HL-60/S4 treated with phorbol 12-myristate 13-acetate at 8.2 ng/mL for 4 days and 3 days (cell line): ENCODE data around the gene WFDC1.

ENCODE experiments used
- in situ Hi-C: fragments of 300-500 bp; cut with MboI; formaldehyde crosslinking; loops from 2 replicates; pipeline ENCODE4 v1.15.0; 2022; ENCODE audit warnings: low sequenced_read_pairs

Gene WFDC1

GRCh38 chr16:84271866-84272265 is 22.8 kb upstream of the WFDC1 start:
- in situ Hi-C loops = no loop called here

DNA sequence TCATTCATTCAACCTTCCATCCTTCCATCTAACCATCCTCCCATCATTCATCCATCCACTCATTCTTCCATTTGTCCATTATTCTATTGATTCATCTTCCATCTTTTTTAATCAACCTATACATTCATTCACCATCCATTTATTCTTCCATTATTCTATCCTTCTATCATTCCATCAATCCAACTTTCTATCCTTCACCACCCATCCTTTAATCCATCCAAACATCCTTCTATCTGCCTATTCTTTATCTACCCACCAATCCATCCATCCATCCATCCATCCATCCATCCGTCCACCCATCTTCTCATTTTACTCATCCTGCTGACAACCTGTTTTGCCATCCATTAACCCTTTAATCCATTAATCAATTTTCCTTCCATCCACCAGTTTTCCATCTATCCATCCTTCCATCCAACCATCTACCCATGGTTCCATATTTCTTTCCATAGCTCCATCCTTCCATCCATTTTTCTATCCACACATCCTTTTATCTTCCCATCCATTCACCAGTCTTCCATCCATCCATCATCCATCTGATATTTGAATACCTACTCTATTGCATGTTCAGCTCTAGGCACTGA is 21.8 kb upstream of the WFDC1 start:
- in situ Hi-C loops = no loop called here

- in situ Hi-C loops = no loop called here
Measured at GRCh38 chr16:84274515-84274914, 20.2 kb upstream of the WFDC1 start.

- in situ Hi-C loops = no loop called here
Measured at GRCh38 chr16:84275585-84276151, 19.0 kb upstream of the WFDC1 start.

GRCh38 chr16:84277244-84277823 is 17.3 kb upstream of the WFDC1 start:
- in situ Hi-C loops = no loop called here

GRCh38 chr16:84278333-84278732 is 16.3 kb upstream of the WFDC1 start:
- in situ Hi-C loops = no loop called here

DNA sequence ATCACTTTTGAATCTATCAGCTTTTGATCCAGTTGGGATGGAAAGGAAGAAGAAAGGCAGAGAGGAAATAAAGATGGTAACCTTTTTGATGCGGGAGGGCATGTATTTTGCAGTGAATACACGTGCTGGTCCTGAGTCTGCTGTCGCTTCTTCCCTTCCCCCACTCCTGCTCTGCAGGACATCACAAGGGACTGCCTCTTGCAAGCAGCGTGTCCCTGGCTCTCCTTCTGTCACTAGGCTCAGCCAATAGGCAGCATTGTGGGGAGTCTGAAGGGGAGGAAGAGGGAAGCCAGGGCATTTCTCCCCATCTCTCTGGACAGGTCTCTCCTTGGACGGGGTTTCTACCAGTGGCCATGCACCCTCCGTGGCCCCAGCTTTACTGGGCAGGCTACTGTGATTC is 15.7 kb upstream of the WFDC1 start:
- in situ Hi-C loops = no loop called here

GRCh38 chr16:84279881-84280280 is 14.8 kb upstream of the WFDC1 start:
- in situ Hi-C loops = loop anchor here (10.0 kb wide), 1 partner anchor 205 kb away; no protein-coding TSS in a partner anchor

DNA sequence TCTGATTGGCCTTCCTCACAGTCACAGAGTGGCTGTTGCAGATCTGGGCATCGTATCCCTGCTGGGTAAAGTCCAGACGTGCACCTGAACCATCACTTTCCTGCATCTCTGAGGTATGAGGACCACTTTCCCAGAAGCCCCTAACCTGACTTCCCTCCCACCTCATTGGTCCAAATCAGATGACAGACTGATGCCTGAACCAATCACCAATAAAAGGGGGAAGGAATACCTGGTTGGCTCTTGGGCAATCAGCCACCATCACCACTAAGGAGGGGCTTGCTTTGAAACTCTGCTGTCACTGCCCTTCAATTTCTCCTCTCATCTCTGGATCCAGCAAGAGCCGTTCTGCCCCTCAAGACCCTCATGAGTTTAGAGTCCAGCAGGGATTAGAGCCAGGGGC is 13.6 kb upstream of the WFDC1 start:
- in situ Hi-C loops = loop anchor here (10.0 kb wide), 1 partner anchor 204 kb away; no protein-coding TSS in a partner anchor

DNA sequence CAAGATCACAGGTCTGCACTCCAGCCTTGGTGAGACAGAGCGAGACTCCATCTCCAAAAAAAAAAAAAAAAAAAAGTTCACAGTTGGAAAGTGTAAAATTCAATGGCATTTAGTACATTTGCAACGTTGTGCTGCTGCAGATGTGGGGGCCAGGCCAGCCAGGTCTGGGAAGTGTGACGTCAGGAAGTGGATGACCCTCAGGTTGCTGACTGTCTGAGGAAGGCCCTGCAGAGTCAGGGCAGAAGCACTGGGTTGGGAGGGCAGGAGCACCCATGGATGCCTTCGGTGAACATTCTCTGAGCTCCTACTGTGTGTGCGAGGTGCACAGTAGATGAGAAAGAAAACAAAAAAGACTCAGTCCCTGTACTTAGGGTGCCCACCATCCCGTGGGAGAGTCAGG is 12.1 kb upstream of the WFDC1 start:
- in situ Hi-C loops = loop anchor here (10.0 kb wide), 1 partner anchor 202 kb away; no protein-coding TSS in a partner anchor

DNA sequence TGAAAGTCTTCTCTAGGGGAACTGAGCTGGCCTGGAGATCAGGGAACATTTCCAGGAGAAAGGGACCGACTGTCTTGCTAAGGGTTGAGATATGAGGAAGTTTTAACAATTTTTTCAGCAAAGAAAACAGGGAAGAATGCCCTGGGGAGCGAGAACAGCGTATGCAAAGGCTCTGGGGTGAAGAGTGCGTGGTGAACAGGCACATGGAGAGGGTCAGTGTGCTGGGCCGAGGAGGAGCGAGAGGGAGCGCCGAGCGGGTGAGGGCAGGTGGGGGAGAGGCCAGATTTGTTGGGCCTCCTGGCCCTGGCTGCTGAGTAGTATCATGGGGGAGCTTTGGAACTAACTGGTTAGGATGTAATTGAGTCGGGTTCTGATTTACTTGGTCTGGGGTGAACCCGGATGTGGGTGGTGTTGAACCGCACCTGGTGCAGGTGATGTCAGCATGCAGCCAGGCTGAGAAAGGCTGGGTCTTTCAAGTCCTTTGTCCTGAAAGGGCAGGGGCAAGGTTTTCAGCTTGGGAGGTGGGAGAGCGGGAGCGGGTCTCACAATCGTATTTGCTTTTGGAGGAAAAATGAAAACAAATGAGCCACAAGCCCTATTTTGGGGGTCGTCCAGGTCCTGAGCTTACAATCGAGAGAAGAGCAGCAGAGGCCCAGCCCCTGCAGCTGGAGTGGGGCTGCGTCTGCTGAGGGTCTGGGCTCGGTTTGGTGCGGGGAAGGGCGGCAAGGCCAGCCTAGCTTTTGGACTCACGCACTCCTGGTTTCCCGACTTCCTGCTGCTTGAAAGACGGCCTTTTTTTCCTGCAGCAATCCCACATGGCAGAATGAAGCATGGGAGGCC is 11.1 kb upstream of the WFDC1 start:
- in situ Hi-C loops = loop anchor here (10.0 kb wide), 1 partner anchor 201 kb away; no protein-coding TSS in a partner anchor

- in situ Hi-C loops = loop anchor here (10.0 kb wide), 1 partner anchor 201 kb away; no protein-coding TSS in a partner anchor
Measured at GRCh38 chr16:84284154-84284722, 10.4 kb upstream of the WFDC1 start.

DNA sequence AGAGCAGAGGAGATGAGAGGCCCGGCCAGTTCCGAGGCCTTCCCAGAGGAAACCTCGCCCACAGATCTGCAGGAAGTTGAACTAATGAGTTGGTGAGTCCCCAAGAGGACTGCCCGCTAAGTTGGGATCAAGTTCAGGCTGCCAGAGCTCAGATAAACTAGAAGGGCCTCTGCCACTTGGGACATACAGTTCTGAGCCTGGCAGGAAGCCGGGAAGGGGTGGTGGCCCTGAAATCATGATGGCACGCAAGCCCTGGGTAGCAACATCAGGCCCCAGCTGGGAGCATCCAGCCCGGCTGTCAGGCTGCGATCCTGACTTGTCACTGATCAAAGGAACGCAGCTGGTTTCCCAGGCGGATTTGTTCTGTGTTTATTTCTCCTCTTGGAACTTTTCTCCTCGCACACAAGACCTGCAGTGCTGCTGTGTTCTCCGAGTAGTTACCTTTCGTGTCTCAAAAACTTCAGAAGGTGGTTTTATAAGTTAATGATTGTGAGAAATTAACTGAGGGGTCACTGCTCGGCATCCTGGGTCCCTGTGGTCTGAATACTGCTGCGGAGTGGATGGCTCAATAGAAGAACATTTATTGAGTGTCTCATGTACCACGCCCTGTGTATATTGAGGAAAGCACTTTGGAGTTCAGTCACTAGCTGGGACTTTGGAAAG is 8.0 kb upstream of the WFDC1 start:
- in situ Hi-C loops = loop anchor here (10.0 kb wide), 1 partner anchor 198 kb away; no protein-coding TSS in a partner anchor

DNA sequence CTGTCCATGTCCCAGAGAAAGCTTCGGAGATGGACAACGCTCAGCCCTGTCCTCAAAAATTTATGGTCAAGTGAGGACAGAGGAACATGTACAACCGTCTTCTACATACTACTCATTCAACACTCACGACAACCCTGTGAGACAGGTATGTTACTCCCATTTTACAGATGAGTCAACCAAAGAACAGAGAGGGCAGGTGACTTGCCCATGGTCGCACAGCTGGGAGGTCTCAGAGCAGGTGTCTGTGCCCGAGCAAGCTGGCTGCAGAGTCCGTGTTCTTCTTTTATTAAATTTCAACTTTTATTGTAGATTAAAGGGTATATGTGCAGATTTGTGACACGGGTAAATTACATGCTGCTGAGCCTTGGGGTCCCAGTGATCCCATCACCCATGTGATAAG is 5.8 kb upstream of the WFDC1 start:
- in situ Hi-C loops = loop anchor here (10.0 kb wide), 1 partner anchor 196 kb away; no protein-coding TSS in a partner anchor

DNA sequence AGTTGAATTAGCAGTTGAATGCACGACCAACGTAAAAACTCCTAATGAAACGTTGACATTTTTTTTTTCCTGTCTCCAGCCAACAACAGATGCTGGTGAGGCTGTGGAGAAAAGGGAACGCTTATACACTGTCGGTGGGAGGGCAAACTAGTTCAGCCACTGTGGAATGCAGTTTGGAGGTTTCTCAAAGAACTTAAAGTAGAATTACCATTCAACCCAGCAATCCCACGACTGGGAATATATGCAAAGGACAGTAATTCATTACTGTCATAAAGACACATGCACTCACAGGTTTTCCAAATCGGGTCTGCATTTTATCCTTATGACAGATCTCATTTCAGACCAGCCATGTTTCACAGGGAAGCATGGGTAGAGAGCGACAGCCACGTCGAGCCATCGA is 3.5 kb upstream of the WFDC1 start:
- in situ Hi-C loops = no loop called here

DNA sequence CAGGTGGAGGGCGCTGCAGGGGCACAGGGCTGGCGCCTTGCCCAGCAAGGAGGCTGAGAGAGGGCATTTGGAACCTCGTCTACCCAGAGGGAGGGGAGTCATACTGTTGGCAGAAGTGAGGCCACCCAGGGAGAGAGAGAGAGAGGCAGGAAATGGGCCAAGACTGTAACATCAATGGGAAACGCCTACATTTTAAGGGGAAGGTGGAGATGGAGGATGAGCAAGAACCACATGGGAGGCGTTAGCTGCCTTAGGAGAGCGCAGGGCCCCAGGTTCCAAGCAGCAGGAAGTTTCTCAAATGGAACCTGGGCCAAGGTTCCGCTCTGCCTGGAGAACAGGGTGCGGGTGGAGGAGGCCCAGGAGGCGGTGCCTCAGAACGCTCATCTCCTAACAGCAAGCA is 2.7 kb upstream of the WFDC1 start:
- in situ Hi-C loops = no loop called here

GRCh38 chr16:84293406-84293805 is 1.3 kb upstream of the WFDC1 start:
- in situ Hi-C loops = no loop called here

DNA sequence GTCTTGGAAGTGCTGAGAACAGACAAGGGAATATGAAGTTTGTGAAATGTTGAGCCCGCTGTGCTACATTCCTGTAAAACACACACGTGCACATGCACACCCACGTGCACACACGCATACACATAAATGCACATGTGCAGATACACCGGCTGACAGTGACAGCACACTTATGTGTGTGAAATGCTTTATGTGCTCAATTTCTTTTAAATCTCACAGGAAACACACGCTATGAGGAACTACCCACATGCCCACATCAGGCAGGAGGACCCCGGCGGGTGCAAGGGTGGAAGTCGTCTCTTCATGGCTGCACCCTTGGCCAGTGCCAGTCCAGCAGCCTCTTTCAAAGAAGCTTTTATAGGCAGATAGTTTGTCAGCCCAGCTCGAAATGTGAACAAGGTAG is 561 bp upstream of the WFDC1 start:
- in situ Hi-C loops = no loop called here

DNA sequence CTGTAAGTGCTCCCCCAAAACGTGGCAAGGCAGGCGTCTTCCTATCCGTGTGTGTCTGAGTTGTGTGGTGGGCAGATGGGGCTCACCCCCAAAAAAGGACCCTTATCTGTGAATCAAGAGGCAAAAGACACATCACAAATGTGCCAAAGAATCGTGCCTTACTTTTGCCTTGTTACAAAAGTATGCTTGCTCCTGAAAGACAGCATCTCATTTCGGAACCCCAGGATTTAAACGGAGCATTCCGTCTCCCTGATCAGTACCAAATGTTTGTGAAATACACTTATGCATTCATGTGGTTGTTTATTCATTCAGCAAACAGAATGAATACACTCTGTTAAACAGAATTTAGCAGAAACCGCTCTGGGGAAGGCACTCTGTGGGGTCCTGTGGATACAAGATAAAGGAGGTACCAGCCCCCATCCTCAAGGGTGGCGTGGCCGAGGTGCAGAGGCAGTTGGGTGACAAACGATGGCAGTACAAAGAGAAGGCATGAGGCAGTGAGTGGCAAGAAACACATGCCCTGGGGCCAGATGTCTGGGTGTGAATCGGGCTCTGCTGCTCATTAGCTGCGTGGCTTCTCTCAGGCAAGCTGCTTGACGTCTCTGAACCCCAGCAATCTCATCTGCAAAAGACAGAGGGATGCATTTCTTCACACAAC is 654 bp downstream of the WFDC1 start:
- in situ Hi-C loops = no loop called here

- in situ Hi-C loops = no loop called here
Measured at GRCh38 chr16:84298376-84298899, 3.8 kb downstream of the WFDC1 start.
